H1 (cell line): ENCODE results near the gene ANKRD66.

ENCODE experiments used
- ATF2 ChIP-seq: IDR thresholded peaks from 2 replicates; pipeline ENCODE4 v1.6.1; 2012; ENCODE audit warnings: low read length, inconsistent platforms
- ATF3 ChIP-seq: IDR thresholded peaks from 2 replicates; pipeline ENCODE4 v1.6.1; 2011; ENCODE audit warnings: low read depth, mild to moderate bottlenecking, low read length; ENCODE audit not compliant: insufficient read depth
- BRCA1 ChIP-seq: IDR thresholded peaks from 2 replicates; pipeline ENCODE4 v1.6.1; 2012; ENCODE audit warnings: low read depth, low read length, improper control_type of control experiment
- CREB1 ChIP-seq: IDR thresholded peaks from 2 replicates; pipeline ENCODE4 v1.6.1; 2012; ENCODE audit warnings: inconsistent platforms
- CTCF ChIP-seq, 3 experiments: IDR thresholded peaks; 1 replicate in 2 of 3; 2 replicates in 1 of 3; pipeline versions ENCODE4 v1.5.1 to v1.6.1; 2011; ENCODE audit warnings: low read length in 3 of 3, mild to moderate bottlenecking in 3 of 3, inconsistent platforms in 2 of 3, low read depth in 1 of 3, moderate library complexity in 1 of 3; ENCODE audit not compliant: insufficient read depth in 1 of 3; ENCODE audit errors: control extremely low read depth in 1 of 3
- EZH2 ChIP-seq: fragments of 200-600 bp; sonication (generic); IDR thresholded peaks from 2 replicates; pipeline ENCODE4 v1.7.1; 2012; ENCODE audit warnings: low read depth, mild to moderate bottlenecking, moderate library complexity, low read length, inconsistent platforms; ENCODE audit not compliant: severe bottlenecking
- NRF1 ChIP-seq: IDR thresholded peaks from 2 replicates; pipeline ENCODE4 v1.6.1; 2011; ENCODE audit warnings: mild to moderate bottlenecking, low read depth, low read length, improper control_type of control experiment
- POLR2A ChIP-seq, 2 experiments: IDR thresholded peaks; 1 replicate in 1 of 2; 2 replicates in 1 of 2; pipeline ENCODE4 v1.6.1; 2011; ENCODE audit warnings: low read depth in 2 of 2, low read length in 2 of 2, mild to moderate bottlenecking in 2 of 2; ENCODE audit errors: control extremely low read depth in 1 of 2
- POLR2AphosphoS5 ChIP-seq: IDR thresholded peaks from 2 replicates; pipeline ENCODE4 v1.6.1; 2011; ENCODE audit warnings: low read depth, low read length
- RAD21 ChIP-seq, 2 experiments: IDR thresholded peaks in 1 of 2; conservative IDR thresholded peaks in 1 of 2; 2 replicates each; pipeline ENCODE4 v1.6.1; 2011; ENCODE audit warnings: low read depth in 2 of 2, low read length in 2 of 2, improper control_type of control experiment in 1 of 2, inconsistent platforms in 1 of 2, mild to moderate bottlenecking in 1 of 2, moderate library complexity in 1 of 2
- TAF1 ChIP-seq: IDR thresholded peaks from 2 replicates; pipeline ENCODE4 v1.6.1; 2011; ENCODE audit warnings: mild to moderate bottlenecking, low read depth, low read length
- TF ChIP-seq, protein P1 (sequence below): IDR thresholded peaks from 2 replicates; pipeline ENCODE4 v1.6.1; 2012; ENCODE audit warnings: inconsistent platforms

- TF ChIP-seq BRCA1, result no peak
- no peak for TF ChIP-seq CTCF (IDR thresholded peaks at IDR 0.05; ENCODE audit: control extremely low read depth in 1 of 3, insufficient read depth in 1 of 3, low read depth in 1 of 3, low read length in 3 of 3)
- no peak for TF ChIP-seq CREB1
- TF ChIP-seq POLR2AphosphoS5, result no peak
- no peak for TF ChIP-seq EZH2
- TF ChIP-seq, protein P1, sequence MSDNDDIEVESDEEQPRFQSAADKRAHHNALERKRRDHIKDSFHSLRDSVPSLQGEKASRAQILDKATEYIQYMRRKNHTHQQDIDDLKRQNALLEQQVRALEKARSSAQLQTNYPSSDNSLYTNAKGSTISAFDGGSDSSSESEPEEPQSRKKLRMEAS, result no peak
- no peak for TF ChIP-seq RAD21 (IDR thresholded peaks at IDR 0.05 in 1 of 2, conservative IDR thresholded peaks at IDR 0.05 in 1 of 2; ENCODE audit: low read depth in 2 of 2, low read length in 2 of 2)
- no peak for TF ChIP-seq NRF1
- no peak for TF ChIP-seq ATF3
- TF ChIP-seq ATF2, result no peak
- no peak for TF ChIP-seq POLR2A (IDR thresholded peaks at IDR 0.05; ENCODE audit: control extremely low read depth in 1 of 2, low read depth in 2 of 2, low read length in 2 of 2)
- no peak for TF ChIP-seq TAF1
Observed at GRCh38 chr6:46706464-46706863, 40.3 kb upstream of the ANKRD66 start.
